Lower lobe of right lung (tissue), 2 donors: ENCODE data around the gene SPDYE16. TPM values are rescaled to one million over a fixed set of nuclear protein-coding genes. Genes with fewer than 3 reads are reported as not detected.
"Not testable (repeated sequence)": the region's sequence is repeated elsewhere in the genome, so short reads cannot be mapped to it uniquely, and the experiment has no call there.

Experiments
- ATAC-seq, 2 donors: fragments of 200-7000 bp; cut with Tn5 transposase; one replicate each; pipeline ENCODE4 v1.9.1; 2020 to 2022; ENCODE audit warnings: mild to moderate bottlenecking in 2 of 2, moderate library complexity in 2 of 2
- DNase-seq: peaks from one replicate; pipeline ENCODE4 v3.0.0-alpha.2; 2020
- H3K27ac ChIP-seq: fragments of 200-600 bp; one replicate; pipeline ENCODE4 v1.8.0; 2022
- H3K27me3 ChIP-seq: fragments of 200-600 bp; one replicate; pipeline ENCODE4 v1.8.0; 2022; ENCODE audit warnings: low read depth
- H3K36me3 ChIP-seq: fragments of 200-600 bp; one replicate; pipeline ENCODE4 v1.8.0; 2022; ENCODE audit warnings: mild to moderate bottlenecking
- H3K4me1 ChIP-seq: fragments of 200-600 bp; one replicate; pipeline ENCODE4 v1.8.0; 2022
- H3K4me3 ChIP-seq: fragments of 200-600 bp; one replicate; pipeline ENCODE4 v1.8.0; 2022; ENCODE audit warnings: mild to moderate bottlenecking
- H3K9me3 ChIP-seq: fragments of 200-600 bp; one replicate; pipeline ENCODE4 v1.8.0; 2022
- intact Hi-C: fragments of 100-400 bp; cut with DNase I; formaldehyde crosslinking; loops from one replicate; pipeline ENCODE4 v1.11.0; 2022
- total RNA-seq: library from RNA; stranded (reverse); fragmentation: NEBNext Ultra II Directional; extraction: Animal tissue kit (Norgen Biotek cat#: 25700); gene quantifications from one replicate; pipeline ENCODE4 v1.2.1, GENCODE V29; 2021
- donor health status: DM: no; HTN: yes; CAD: no; lungs with severe emphysema.

Gene SPDYE16
- total RNA-seq, 1 donor from 2014 or later: 0.18 TPM

- H3K36me3 ChIP-seq: peaks cover 25% of the 10 kb centered on the region
- DNase-seq: not testable (repeated sequence)
These were observed 40.9 kb downstream of the SPDYE16 start for GRCh38 chr7:76502224-76502623.

DNA sequence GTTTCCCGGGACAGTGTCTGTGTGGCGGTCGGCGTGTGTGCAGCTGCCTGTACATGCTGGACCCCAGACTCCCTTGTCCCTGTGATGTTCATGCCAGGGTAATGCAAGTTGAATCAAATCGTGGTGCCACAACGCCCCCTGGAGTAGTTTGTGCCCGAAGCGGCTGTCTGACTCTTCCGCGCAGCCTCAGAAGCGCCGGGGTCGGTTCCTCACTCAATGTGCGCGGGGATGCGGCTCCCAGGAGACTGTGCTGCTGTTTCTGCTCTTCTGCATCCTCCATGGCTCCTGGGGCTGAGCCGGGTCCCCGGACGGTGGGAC lies 43.2 kb downstream of the SPDYE16 start:
- peak in 1 of 2 donors; percentile 18 for ATAC-seq
- H3K27ac ChIP-seq, H3K9me3 ChIP-seq, H3K36me3 ChIP-seq, intact Hi-C loops, H3K4me3 ChIP-seq, H3K4me1 ChIP-seq, DNase-seq, H3K27me3 ChIP-seq: not testable (repeated sequence)

More at GRCh38 chr7:76502224-76502623, 40.9 kb downstream of the SPDYE16 start:
- H3K27me3 ChIP-seq, H3K4me1 ChIP-seq, ATAC-seq, H3K27ac ChIP-seq, intact Hi-C loops, H3K9me3 ChIP-seq, H3K4me3 ChIP-seq: not testable (repeated sequence)

GRCh38 chr7:76499201-76499923 lies 43.7 kb downstream of the SPDYE16 start:
- H3K4me1 ChIP-seq, H3K27me3 ChIP-seq, H3K9me3 ChIP-seq, ATAC-seq, H3K4me3 ChIP-seq, H3K36me3 ChIP-seq, H3K27ac ChIP-seq, DNase-seq, intact Hi-C loops: not testable (repeated sequence)

GRCh38 chr7:76498583-76499200 lies 44.4 kb downstream of the SPDYE16 start:
- H3K4me3 ChIP-seq, H3K27me3 ChIP-seq, H3K9me3 ChIP-seq, H3K27ac ChIP-seq, H3K36me3 ChIP-seq, intact Hi-C loops, H3K4me1 ChIP-seq, DNase-seq: not testable (repeated sequence)
- ATAC-seq: peak in 1 of 2 donors; percentile 14

DNA sequence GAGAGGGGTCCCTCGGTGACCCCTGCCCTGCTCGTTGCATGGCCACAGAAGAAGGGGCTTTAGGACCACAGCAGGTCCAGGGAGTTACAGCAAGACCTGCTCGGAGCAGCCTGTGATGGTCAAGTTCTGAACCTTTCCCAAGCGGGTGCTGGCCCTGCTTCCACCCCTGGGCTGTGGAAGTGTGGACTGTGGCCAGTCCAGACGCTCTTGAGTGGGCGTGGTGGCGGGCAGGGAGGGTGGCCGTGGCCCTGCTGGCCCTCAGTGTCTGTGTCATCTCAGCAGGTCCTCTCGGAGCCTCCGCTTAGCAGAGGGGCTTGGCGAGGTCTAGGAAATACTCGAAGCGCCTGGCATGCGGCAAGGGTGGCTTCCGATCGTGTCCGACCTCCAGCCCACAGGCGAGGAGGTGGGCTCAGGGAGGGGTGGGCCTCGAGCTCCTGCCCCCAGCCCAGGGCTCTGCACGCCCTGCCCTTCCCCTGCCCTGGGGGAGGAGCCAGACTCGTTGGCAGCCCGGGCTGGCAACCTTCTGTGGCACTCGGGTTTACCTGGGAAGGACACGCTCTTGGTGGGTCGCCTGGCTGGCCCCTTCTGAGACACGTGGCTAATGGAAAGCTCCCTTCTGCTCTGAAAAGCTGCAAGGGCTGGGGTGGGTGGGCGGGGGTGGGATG lies 45.0 kb downstream of the SPDYE16 start:
- intact Hi-C loops, ATAC-seq, H3K36me3 ChIP-seq, H3K27ac ChIP-seq, H3K4me3 ChIP-seq, H3K27me3 ChIP-seq, DNase-seq, H3K9me3 ChIP-seq, H3K4me1 ChIP-seq: not testable (repeated sequence)

DNA sequence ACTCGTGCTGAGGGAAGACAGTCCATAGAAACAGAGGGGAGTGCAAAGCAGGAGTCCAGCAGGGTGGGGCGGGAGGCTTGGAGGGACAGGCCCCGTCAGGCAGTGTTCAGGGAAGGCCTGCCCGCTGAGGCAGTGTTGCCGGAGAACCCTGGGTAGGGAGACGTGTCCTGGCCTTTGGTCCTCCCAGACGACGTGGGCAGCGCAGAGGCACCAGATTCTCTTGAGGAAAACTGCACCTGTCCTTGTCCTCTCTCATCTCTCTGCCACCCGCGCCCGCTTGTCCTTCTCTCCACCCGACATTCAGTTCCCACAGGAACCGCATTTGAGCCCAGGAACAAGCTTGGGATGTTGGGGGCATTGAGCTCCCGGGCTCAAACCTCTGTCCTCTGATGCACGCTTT lies 47.4 kb downstream of the SPDYE16 start:
- H3K4me1 ChIP-seq, DNase-seq, H3K27ac ChIP-seq, H3K9me3 ChIP-seq, H3K27me3 ChIP-seq, ATAC-seq, H3K36me3 ChIP-seq, intact Hi-C loops, H3K4me3 ChIP-seq: not testable (repeated sequence)

- H3K9me3 ChIP-seq, H3K27ac ChIP-seq, DNase-seq, H3K36me3 ChIP-seq, H3K4me3 ChIP-seq, intact Hi-C loops, H3K4me1 ChIP-seq, ATAC-seq, H3K27me3 ChIP-seq: not testable (repeated sequence)
These were observed 51.0 kb downstream of the SPDYE16 start for GRCh38 chr7:76492139-76492538.

DNA sequence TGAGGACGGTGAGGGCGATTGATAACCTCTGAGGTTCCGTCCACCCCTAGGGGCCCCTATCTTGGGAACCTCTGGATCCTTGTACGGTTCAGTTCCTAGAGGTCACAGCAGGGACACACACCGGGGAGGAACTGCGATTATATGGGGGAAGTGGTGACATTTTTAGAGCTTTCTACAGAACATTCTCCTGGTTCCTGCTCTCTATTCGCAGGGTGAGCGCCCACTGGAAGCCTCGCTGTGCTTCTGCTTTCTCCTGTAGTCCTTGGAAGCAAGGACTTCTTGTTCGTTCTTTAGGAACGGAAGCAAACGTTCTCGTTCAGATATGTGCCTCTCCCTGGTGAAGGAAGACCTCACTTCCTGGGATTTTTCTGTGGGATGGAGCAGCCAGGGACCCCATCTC lies 55.1 kb downstream of the SPDYE16 start:
- intact Hi-C loops, H3K36me3 ChIP-seq, H3K4me3 ChIP-seq, H3K27ac ChIP-seq, H3K4me1 ChIP-seq, DNase-seq, H3K27me3 ChIP-seq, H3K9me3 ChIP-seq: not testable (repeated sequence)
- peak; percentile 20 to 46 for ATAC-seq

DNA sequence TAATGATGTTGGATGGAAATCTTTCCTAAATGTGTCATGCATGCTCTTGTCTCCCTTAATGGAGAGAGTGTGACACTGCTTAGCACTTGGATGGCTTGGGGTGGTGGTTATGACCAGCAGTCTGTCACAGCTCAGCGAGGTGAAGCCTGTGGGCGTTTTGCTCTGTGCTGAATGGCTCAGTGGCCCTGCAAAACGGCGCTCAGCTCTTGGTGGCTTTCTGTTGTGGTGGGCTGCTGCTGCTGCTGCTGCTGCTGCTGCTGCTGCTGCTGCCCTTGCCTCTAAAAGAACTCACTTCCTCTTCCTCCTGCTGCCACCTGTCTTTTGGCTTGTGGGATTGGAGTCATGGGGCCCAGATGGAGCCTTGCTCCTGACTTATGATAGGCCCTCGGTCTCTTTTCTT lies 56.5 kb downstream of the SPDYE16 start:
- DNase-seq, intact Hi-C loops, H3K27me3 ChIP-seq, H3K9me3 ChIP-seq, H3K4me3 ChIP-seq, H3K4me1 ChIP-seq, H3K27ac ChIP-seq: not testable (repeated sequence)
- H3K36me3 ChIP-seq: peaks cover 20% of the 10 kb centered on the region
- ATAC-seq: peak; percentile 32 to 42

DNA sequence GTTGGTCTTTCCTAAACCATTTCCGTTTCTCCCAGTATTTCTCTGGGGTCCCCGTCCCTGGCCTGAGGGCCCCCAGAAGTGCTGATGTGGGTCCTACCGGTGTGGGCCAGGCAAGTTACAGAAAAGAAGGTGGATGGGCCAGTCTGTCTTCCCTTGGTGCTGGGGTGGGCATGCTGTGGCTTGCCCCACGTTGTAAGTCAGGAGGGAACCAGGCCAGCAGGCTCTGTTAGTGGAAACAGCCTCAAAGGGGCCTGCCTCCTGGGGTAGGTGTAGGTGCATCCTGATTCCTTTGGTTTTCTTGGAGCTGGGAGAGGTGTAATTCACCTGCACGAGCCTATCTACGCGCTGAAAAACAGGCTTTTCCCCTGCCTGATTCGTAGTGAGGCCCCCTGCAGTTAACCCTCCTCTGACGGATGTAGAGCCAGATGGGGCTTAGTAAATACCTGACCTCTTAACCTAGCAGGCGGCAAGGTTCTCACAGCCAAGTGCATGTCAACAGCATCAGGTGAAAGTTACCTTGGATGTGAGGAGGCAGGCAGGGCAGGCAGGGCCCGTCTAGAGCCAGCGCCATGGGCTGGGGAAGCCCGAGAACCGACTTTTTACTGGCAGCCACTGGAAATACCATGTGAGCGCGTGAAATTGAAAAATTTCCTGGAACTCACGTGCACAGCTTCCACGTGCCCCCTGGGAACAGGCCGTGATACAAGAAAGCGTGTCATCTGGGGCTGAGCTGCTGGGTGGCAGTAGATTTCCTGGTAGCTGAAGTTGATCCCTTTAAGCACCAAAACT lies 57.1 kb downstream of the SPDYE16 start:
- H3K36me3 ChIP-seq: peaks cover 26% of the 10 kb centered on the region
- H3K4me3 ChIP-seq, H3K27me3 ChIP-seq, intact Hi-C loops, H3K4me1 ChIP-seq, H3K27ac ChIP-seq, H3K9me3 ChIP-seq, ATAC-seq, DNase-seq: not testable (repeated sequence)

DNA sequence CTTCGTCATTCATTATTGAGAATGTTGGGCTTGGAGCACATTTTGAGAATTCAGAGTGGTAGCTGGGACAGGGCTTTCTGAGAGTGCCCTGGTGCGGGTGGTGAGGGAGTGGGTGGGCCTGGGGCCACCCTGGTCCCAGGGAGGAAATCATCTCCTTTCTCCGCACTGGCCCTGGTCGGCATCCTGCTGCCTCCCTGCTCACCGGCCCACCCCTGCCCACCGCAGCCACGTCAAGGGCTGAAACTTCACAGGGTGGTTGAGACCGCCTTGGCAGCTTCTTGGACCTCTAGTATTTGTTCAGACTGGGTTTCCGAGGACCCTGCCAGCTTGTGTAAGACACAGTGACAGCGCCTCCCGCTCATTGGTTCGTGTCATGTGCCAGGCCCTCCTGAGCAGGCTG lies 58.6 kb downstream of the SPDYE16 start:
- DNase-seq, intact Hi-C loops, H3K4me1 ChIP-seq, ATAC-seq, H3K27ac ChIP-seq, H3K4me3 ChIP-seq, H3K27me3 ChIP-seq, H3K9me3 ChIP-seq: not testable (repeated sequence)
- H3K36me3 ChIP-seq: peaks cover 36% of the 10 kb centered on the region

DNA sequence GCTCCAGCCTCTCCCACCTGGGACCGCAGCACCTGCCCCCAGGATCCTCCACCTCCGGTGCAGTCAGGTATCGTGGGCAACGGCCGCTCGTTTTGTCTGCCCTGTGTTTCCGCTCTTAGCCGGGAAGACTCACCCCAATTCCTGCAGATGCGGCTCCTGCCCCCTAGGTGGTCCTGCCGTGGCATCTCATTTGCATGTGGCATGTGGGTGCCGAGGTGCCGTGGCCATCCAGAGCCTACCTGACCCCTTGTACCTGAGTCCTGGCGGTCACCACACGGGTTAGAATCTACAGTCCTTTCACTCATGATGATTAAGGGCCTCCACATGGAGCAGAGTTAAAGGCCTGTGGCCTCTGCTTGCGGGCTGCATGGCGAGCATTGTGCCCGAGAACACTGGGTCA lies 60.0 kb downstream of the SPDYE16 start:
- H3K4me3 ChIP-seq, ATAC-seq, DNase-seq, intact Hi-C loops, H3K4me1 ChIP-seq, H3K27ac ChIP-seq, H3K9me3 ChIP-seq, H3K27me3 ChIP-seq: not testable (repeated sequence)
- H3K36me3 ChIP-seq: peaks cover 36% of the 10 kb centered on the region

GRCh38 chr7:76482660-76483059 lies 60.4 kb downstream of the SPDYE16 start:
- H3K27me3 ChIP-seq, intact Hi-C loops, H3K9me3 ChIP-seq, DNase-seq, H3K4me3 ChIP-seq, H3K27ac ChIP-seq, H3K4me1 ChIP-seq: not testable (repeated sequence)
- peak in 1 of 2 donors; percentile 4 for ATAC-seq
- peaks cover 36% of the 10 kb centered on the region for H3K36me3 ChIP-seq
